Urinary bladder (tissue), 4 donors: Measurements from ENCODE around the gene C1orf21. TPM values are rescaled to one million over a fixed set of nuclear protein-coding genes. Genes with fewer than 3 reads are reported as not detected.

Experiments used
- DNase-seq: peaks from one replicate; pipeline ENCODE4 v3.0.0-alpha.2; 2015; ENCODE audit errors: extremely low spot score
- H3K27ac ChIP-seq: one replicate; pipeline ENCODE4 v1.5.1; 2013; ENCODE audit warnings: low read depth, mild to moderate bottlenecking, moderate library complexity
- H3K36me3 ChIP-seq: one replicate; pipeline ENCODE4 v1.6.1; 2013; ENCODE audit warnings: mild to moderate bottlenecking, moderate library complexity; ENCODE audit not compliant: insufficient read depth
- H3K4me1 ChIP-seq: one replicate; pipeline ENCODE4 v1.6.1; 2013; ENCODE audit warnings: mild to moderate bottlenecking, moderate library complexity; ENCODE audit not compliant: insufficient read depth
- H3K4me3 ChIP-seq: one replicate; pipeline ENCODE4 v1.5.1; 2013; ENCODE audit warnings: low read depth, low read length
- WGBS: extraction: QIAGEN DNeasy Blood & Tissue Kit; methylation state at CpG from one replicate; pipeline ENCODE4 v1.1.7; 2013; 5-methylcytosine and 5-hydroxymethylcytosine counted together
- polyA plus RNA-seq: library from polyadenylated mRNA; stranded (reverse); fragments of 200-250 nt; gene quantifications from one replicate; pipeline ENCODE4 v1.2.3, GENCODE V29; 2013
- total RNA-seq: library from RNA; depleted of rRNA; stranded (reverse); fragments of >200 nt; gene quantifications from one replicate; pipeline ENCODE4 v1.2.3, GENCODE V29; 2014
- donor health status: healthy with polysubstance abuse.
- donor health status: healthy.

The C1orf21 gene
- total and polyA plus RNA-seq, 2 donors = 67.3 to 100 TPM

DNA sequence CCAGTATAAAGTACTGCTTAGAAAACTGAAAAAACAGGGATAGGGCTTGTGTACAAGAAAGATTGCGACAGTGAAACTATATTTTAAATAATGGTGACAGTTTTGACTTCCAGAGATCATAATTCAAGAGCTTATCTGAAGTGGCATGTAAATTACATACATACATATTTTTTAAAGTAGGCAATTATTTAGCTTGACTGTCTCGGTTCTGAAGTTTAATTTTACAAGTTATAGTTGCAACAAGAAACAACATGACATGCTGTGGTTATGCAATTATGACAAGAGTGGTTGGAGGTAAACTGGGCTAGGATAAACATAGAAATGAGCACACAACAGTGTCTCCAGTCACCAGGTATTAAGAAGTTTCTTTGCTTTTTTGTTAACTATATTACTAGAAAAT, 4.1 kb downstream of the C1orf21 start:
- 45% methylated on average over 2 of the region's 2 CpGs for WGBS
- no peak overlapping the region for H3K4me3 ChIP-seq
- H3K27ac ChIP-seq = no peak overlapping the region

GRCh38 chr1:184392067-184392466, 5.2 kb downstream of the C1orf21 start:
- H3K36me3 ChIP-seq = no peaks in the 10 kb centered on the region
- WGBS = 59% methylated on average over 6 of the region's 6 CpGs
- no peak for DNase-seq
- peaks cover 3% of the 10 kb centered on the region for H3K4me1 ChIP-seq
- H3K27ac ChIP-seq = no peak overlapping the region
- no peak overlapping the region for H3K4me3 ChIP-seq

More for the DNA sequence above, 4.1 kb downstream of the C1orf21 start:
- no peak for DNase-seq
- Histone ChIP-seq H3K4me1 (peaks cover 3% of the 10 kb centered on the region), H3K36me3 (no peaks in the 10 kb centered on the region)

DNA sequence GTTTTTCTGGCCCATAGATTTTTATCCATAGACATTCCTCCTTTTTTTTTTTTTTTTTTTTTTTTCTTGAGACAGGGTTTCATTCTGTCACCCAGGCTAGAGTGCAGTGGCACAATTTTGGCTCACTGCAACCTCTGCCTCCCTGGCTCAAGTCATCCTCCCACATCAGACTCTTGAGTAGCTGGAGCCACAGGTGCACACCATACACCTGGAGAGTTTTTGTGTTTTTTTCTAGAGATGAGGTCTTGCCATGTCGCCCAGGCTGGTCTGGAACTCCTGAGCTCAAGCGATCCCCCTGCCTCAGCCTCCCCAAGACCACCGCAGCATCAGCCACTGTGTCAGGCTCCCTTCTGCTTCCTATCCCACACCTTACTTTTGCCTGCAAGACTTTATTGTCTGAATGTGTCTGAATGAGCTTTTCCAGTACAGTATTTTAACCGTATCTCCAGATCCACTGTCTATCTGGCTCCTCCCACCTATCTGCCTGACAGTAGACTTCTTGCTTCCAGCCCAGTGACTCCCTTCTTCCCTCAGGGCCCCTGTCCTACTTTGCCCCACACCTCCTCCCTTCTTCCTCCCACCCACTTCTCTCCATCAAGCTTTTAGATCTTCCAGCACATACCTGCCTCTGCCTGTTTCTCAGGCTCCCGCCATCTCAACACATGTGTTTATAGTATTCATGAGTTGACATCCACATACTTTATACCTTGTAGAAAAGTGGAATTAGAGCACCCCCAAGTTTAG, 6.1 kb downstream of the C1orf21 start:
- 88% methylated on average over 5 of the region's 5 CpGs for WGBS
- no peak overlapping the region for H3K4me3 ChIP-seq
- H3K27ac ChIP-seq = no peak overlapping the region
- no peaks in the 10 kb centered on the region for H3K36me3 ChIP-seq
- no peak for DNase-seq
- peaks cover 3% of the 10 kb centered on the region for H3K4me1 ChIP-seq

DNA sequence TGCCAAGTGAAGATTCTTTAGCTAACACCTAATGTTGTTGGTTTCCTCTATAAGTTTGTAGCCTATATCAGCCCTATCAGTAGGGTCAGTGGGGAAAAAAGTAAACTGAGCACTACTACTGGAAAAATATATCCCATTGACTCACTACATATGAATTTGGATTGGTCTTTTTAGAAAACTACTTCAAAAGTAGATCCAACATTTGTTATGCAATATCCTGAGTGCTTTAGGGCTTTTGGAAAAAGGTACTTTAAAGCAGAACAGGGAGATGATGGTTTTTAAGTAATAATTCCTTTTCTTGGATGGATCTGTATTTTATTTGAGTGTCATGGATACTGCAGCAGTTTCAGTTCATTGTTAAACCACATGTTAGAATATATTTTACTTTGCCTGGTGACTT, 7.1 kb downstream of the C1orf21 start:
- Histone ChIP-seq H3K27ac (peak overlapping the region; percentile 18), H3K36me3 (no peaks in the 10 kb centered on the region), H3K4me3 (no peak overlapping the region), H3K4me1 (peaks cover 3% of the 10 kb centered on the region)
- no peak for DNase-seq

- no peak overlapping the region for H3K27ac ChIP-seq
- no peak for DNase-seq
- H3K4me1 ChIP-seq = peaks cover 3% of the 10 kb centered on the region
- no peaks in the 10 kb centered on the region for H3K36me3 ChIP-seq
- WGBS = 73% methylated on average over 2 of the region's 2 CpGs
- H3K4me3 ChIP-seq = no peak overlapping the region
Measured at GRCh38 chr1:184395370-184395769, 8.5 kb downstream of the C1orf21 start.

GRCh38 chr1:184395937-184396480, 9.2 kb downstream of the C1orf21 start:
- 49% methylated on average over 2 of the region's 2 CpGs for WGBS
- Histone ChIP-seq H3K36me3 (no peaks in the 10 kb centered on the region), H3K4me3 (no peak overlapping the region), H3K4me1 (peaks cover 3% of the 10 kb centered on the region), H3K27ac (no peak overlapping the region)
- no peak for DNase-seq

DNA sequence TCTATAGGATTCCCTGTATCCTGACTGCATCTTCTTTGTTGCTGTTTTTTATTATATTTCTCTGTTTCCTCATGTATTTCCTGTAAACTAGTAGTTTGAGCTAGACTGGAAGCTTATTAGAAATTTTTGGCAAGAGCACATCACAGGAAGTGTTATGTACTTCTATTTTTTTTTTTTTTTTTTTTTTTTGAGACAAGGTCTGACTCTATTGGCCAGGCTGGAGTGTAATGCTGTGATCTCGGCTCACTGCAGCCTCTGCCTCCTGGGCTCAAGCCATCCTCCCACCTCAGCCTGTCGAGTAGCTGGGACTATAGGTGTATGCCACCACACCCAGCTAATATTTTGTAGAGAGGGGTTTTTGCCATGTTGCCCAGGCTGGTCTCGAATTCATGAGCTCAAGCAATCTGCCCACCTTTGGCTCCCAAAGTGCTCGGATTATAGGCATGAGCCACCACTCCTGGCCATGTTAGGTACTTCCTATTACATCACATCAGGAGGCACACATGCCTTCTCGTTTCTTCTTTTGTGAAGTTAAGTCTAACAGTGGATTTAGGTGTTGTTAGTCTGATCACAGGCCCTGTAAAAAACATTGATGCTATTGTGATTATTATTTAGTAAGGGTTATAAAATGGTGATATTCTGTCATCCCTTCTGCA, 12.5 kb downstream of the C1orf21 start:
- H3K4me3 ChIP-seq = no peak overlapping the region
- H3K27ac ChIP-seq = peak overlapping the region; percentile 56
- no peaks in the 10 kb centered on the region for H3K36me3 ChIP-seq
- 65% methylated on average over 5 of the region's 5 CpGs for WGBS
- no peak for DNase-seq
- H3K4me1 ChIP-seq = no peaks in the 10 kb centered on the region

DNA sequence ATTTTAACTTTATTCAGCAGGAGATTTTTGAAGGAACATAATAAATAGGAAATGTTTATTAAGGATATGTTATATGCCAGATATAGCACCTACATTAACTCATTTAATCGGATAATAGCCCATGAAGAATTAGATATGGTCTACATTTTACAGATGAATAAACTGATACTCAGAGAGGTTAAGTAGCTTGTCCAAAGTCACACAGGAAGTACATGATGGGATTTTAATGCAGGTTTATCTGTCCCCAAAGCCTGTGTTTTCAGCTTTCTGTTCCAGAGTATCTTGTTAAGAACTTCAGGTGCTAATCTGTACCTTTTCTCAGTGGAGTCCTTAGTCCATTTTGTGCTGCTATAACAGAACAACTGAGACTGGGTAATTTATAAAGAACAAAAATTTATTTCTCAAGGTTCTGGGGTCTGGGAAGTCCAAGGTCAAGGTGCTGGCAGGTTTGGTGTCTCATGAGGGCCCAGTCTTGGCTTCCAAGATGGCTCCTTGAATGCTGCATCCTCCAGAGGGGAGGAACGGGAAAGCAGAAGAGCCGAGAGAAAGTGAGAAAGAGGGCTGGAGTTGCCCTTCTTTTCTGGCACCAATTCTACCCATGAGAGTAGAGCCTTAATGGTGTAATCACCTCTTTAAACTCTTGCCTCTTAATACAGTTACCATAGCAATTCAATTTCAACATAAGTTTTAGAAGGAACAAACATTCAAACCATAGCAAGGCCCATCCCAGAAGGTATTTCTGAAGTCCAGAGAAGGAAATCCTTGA, 17.3 kb downstream of the C1orf21 start:
- no peak for DNase-seq
- H3K4me3 ChIP-seq = no peak overlapping the region
- H3K27ac ChIP-seq = no peak overlapping the region
- WGBS = 94% methylated on average over 3 of the region's 3 CpGs
- peaks cover 5% of the 10 kb centered on the region for H3K4me1 ChIP-seq
- no peaks in the 10 kb centered on the region for H3K36me3 ChIP-seq

GRCh38 chr1:184404727-184405027, 17.8 kb downstream of the C1orf21 start:
- Histone ChIP-seq H3K36me3 (no peaks in the 10 kb centered on the region), H3K27ac (no peak overlapping the region), H3K4me1 (peaks cover 5% of the 10 kb centered on the region), H3K4me3 (no peak overlapping the region)
- DNase-seq = no peak
- WGBS = 83% methylated on average over 2 of the region's 2 CpGs

DNA sequence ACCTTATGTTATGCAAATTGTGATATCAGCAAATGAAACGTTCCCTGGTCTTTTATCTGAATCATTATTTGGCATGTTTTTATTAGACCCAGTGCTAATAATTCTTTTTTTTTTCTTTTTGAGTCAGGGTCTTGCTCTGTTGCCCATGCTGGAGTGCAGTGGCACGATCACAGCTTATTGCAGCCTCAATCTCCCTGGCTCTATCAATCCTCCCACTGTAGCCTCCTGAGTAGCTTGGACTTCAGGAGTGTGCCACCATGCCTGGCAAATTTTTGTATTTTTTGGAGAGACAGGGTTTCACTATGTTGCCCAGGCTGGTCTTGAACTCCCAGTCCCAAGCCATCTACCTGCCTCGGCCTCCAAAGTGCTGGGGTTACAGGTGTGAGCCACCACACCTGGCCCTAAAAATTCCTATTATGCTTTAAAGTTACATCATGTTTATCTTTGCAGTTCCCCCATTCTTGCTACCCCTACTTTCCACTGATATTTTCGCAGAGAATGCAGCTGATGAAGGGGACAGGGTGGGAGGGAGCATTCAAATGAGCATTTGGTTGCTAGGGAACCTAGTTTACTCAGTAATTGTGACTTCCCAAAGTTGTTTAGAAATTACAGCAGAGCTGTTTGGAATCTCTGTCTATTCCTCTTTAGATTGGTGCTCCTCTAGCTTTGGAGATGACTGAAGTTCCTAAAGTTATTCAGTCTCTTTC, 18.4 kb downstream of the C1orf21 start:
- no peak for DNase-seq
- Histone ChIP-seq H3K36me3 (no peaks in the 10 kb centered on the region), H3K27ac (no peak overlapping the region), H3K4me1 (peaks cover 5% of the 10 kb centered on the region), H3K4me3 (no peak overlapping the region)
- 70% methylated on average over 4 of the region's 4 CpGs for WGBS

- Histone ChIP-seq H3K27ac (no peak overlapping the region), H3K36me3 (no peaks in the 10 kb centered on the region), H3K4me1 (peaks cover 5% of the 10 kb centered on the region), H3K4me3 (no peak overlapping the region)
- WGBS = 24% methylated on average over 1 of the region's 1 CpG
- DNase-seq = no peak
Measured at GRCh38 chr1:184405801-184406142, 18.9 kb downstream of the C1orf21 start.

DNA sequence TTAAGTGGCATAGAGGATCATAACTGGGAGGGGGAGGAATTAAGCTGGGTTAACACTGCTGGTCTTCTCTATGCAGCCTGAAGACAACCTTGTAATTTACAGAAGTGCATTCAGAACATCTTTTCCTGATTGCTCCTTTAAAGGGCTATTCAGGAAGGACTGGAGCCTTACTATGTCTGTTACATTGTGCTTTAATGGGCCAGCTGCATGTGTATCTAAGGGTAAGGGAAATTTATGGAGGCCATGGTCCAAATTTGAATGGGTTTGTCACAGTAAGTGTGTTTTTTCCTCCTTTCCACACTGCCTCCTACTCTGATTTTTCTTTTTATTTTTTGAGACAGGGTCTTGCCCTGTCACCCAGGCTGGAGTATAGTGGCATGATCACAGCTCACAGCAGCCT, 19.6 kb downstream of the C1orf21 start:
- no peak for DNase-seq
- Histone ChIP-seq H3K4me1 (peaks cover 5% of the 10 kb centered on the region), H3K27ac (no peak overlapping the region), H3K36me3 (no peaks in the 10 kb centered on the region), H3K4me3 (no peak overlapping the region)

- peaks cover 5% of the 10 kb centered on the region for H3K4me1 ChIP-seq
- 76% methylated on average over 5 of the region's 5 CpGs for WGBS
- DNase-seq = no peak
- H3K27ac ChIP-seq = no peak overlapping the region
- H3K36me3 ChIP-seq = no peaks in the 10 kb centered on the region
- no peak overlapping the region for H3K4me3 ChIP-seq
Measured at GRCh38 chr1:184407816-184408510, 21.1 kb downstream of the C1orf21 start.
